Endothelial cell of umbilical vein (primary cell): ENCODE measurements around the gene EFHB. TPM values are rescaled to one million over a fixed set of nuclear protein-coding genes. Genes with fewer than 3 reads are reported as not detected.
"Not testable (repeated sequence)": the region's sequence is repeated elsewhere in the genome, so short reads cannot be mapped to it uniquely, and the experiment has no call there.

ENCODE experiments used
- BruUV-seq: library from RNA; stranded (reverse); fragments of 400-500 nt; replicated peaks from 2 replicates; lab custom pipeline; 2021; lab: Mats Ljungman, UMichigan
- CTCF ChIA-PET: fragments of 300-600, 350-600 bp; sonication (Branson Sonifier 250); formaldehyde crosslinking; loops from one replicate; lab custom pipeline; 2021; ENCODE audit warnings: antibody characterized with exemption, inconsistent platforms; lab: Charles Lee
- POLR2A ChIA-PET: fragments of 300-600, 350-600 bp; sonication (Branson Sonifier 250); formaldehyde crosslinking; loops from one replicate; lab custom pipeline; 2021; ENCODE audit warnings: antibody characterized with exemption, inconsistent platforms; lab: Charles Lee
- DNase-seq: peaks from one replicate; pipeline ENCODE4 v3.0.0-alpha.2; 2011; ENCODE audit warnings: low read depth, low spot score
- FAIRE-seq: peaks from 2 replicates; lab custom pipeline; 2011; peaks lifted over from hg19 to GRCh38; lab: Jason Lieb, UNC
- H2AFZ ChIP-seq: 2 replicates; pipeline ENCODE4 v1.6.0; 2012; ENCODE audit warnings: low read depth, low read length, control low read depth, inconsistent platforms
- H3K27ac ChIP-seq: 2 replicates; pipeline ENCODE4 v1.5.1; 2011; ENCODE audit warnings: low read depth, mild to moderate bottlenecking, control low read depth, low read length, moderate library complexity; ENCODE audit not compliant: insufficient read depth
- H3K27me3 ChIP-seq, 2 experiments: 2 replicates each; pipeline versions ENCODE4 v1.6.0 to v1.6.1; 2011; ENCODE audit warnings: low read length in 2 of 2, mixed read lengths in 1 of 2; ENCODE audit not compliant: control insufficient read depth in 2 of 2, insufficient read depth in 2 of 2
- H3K36me3 ChIP-seq, 2 experiments: 2 replicates in 1 of 2; 3 replicates in 1 of 2; pipeline ENCODE4 v1.5.1; 2011; ENCODE audit warnings: low read length in 2 of 2, mild to moderate bottlenecking in 1 of 2, moderate library complexity in 1 of 2; ENCODE audit not compliant: control insufficient read depth in 2 of 2, insufficient read depth in 2 of 2; ENCODE audit errors: extremely low read depth in 1 of 2
- H3K4me1 ChIP-seq: 3 replicates; pipeline ENCODE4 v1.5.1; 2011; ENCODE audit warnings: mild to moderate bottlenecking, low read length; ENCODE audit not compliant: control insufficient read depth, insufficient read depth; ENCODE audit errors: extremely low read depth
- H3K4me2 ChIP-seq: 2 replicates; pipeline ENCODE4 v1.6.1; 2011; ENCODE audit warnings: low read length, control low read depth, mixed read lengths; ENCODE audit not compliant: insufficient read depth
- H3K4me3 ChIP-seq, 3 experiments: fragments of 200-600 bp in 1 of 3; sonication (generic), shearing (Covaris generic) in 1 of 3; replicated peaks in 1 of 3; 2 replicates each; pipeline ENCODE4 v1.5.1; 2011 to 2016; ENCODE audit warnings: control low read depth in 3 of 3, low read length in 3 of 3, mild to moderate bottlenecking in 2 of 3, inconsistent platforms in 1 of 3, low read depth in 1 of 3, moderate library complexity in 1 of 3; ENCODE audit not compliant: insufficient read depth in 1 of 3
- H3K79me2 ChIP-seq: 2 replicates; pipeline ENCODE4 v1.6.0; 2012; ENCODE audit warnings: low read length, inconsistent platforms; ENCODE audit not compliant: control insufficient read depth, insufficient read depth
- H3K9ac ChIP-seq: replicated peaks from 2 replicates; pipeline ENCODE3; 2011; ENCODE audit warnings: low read length, control low read depth; ENCODE audit not compliant: insufficient read depth; ENCODE audit errors: extremely low read depth
- H3K9me1 ChIP-seq: replicated peaks from 3 replicates; pipeline ENCODE4 v1.6.0; 2011; ENCODE audit warnings: mild to moderate bottlenecking, low read length; ENCODE audit not compliant: control insufficient read depth, insufficient read depth; ENCODE audit errors: extremely low read depth
- H3K9me3 ChIP-seq: replicated peaks from 2 replicates; pipeline ENCODE4 v1.5.1; 2012; ENCODE audit warnings: low read length, inconsistent platforms; ENCODE audit not compliant: control insufficient read depth, insufficient read depth
- H4K20me1 ChIP-seq: replicated peaks from 2 replicates; pipeline ENCODE3; 2011; ENCODE audit warnings: mild to moderate bottlenecking, low read length; ENCODE audit not compliant: control insufficient read depth, insufficient read depth; ENCODE audit errors: extremely low read depth
- EZH2 ChIP-seq: IDR thresholded peaks from 2 replicates; pipeline ENCODE4 v1.6.1; 2012; ENCODE audit warnings: borderline replicate concordance, low read depth, mild to moderate bottlenecking, moderate library complexity, low read length, inconsistent platforms; ENCODE audit not compliant: severe bottlenecking
- FOS ChIP-seq: IDR thresholded peaks from 2 replicates; pipeline ENCODE4 v1.6.1; 2011; ENCODE audit warnings: mild to moderate bottlenecking, low read length, moderate library complexity, borderline replicate concordance; ENCODE audit not compliant: insufficient read depth
- GATA2 ChIP-seq: IDR thresholded peaks from 2 replicates; pipeline ENCODE4 v1.7.0; 2011; ENCODE audit warnings: low read depth, mild to moderate bottlenecking, moderate library complexity, mixed read lengths, low read length; ENCODE audit not compliant: insufficient read length, insufficient read depth
- MAX ChIP-seq: IDR thresholded peaks from 2 replicates; pipeline ENCODE4 v1.6.1; 2011; ENCODE audit not compliant: insufficient read depth, insufficient read length
- MYC ChIP-seq: IDR thresholded peaks from one replicate; pipeline ENCODE4 v1.6.1; 2011; ENCODE audit warnings: mild to moderate bottlenecking, low read depth, low read length
- POLR2A ChIP-seq: IDR thresholded peaks from 2 replicates; pipeline ENCODE4 v1.6.1; 2012; ENCODE audit warnings: low read depth, mild to moderate bottlenecking, control low read depth, low read length
- POLR2AphosphoS5 ChIP-seq: IDR thresholded peaks from 2 replicates; pipeline ENCODE4 v1.6.1; 2012; ENCODE audit warnings: low read depth, mild to moderate bottlenecking, control low read depth, low read length, moderate library complexity; ENCODE audit not compliant: insufficient read depth
- dilution Hi-C: fragments of 300-500 bp; cut with MboI; formaldehyde crosslinking; loops from one replicate; pipeline ENCODE4 v1.15.0; 2019; ENCODE audit warnings: low sequenced_read_pairs; ENCODE audit not compliant: extremely low pct_ligation_motif_present
- intact Hi-C: fragments of 100-400 bp; cut with micrococcal nuclease; formaldehyde crosslinking; loops from one replicate; pipeline ENCODE4 v1.10.0; 2022
- polyA plus RNA-seq, 4 experiments: library from polyadenylated mRNA; depleted of rRNA in 3 of 4; stranded (reverse) in 3 of 4; unstranded in 1 of 4; fragments of >200 nt; gene quantifications; 2 replicates each; pipeline versions ENCODE4 v1.2.1 to v1.2.3, GENCODE V29; 2011 to 2012; ENCODE audit warnings: missing spikeins in 1 of 4
- total RNA-seq: library from RNA; stranded (reverse); gene quantifications from 2 replicates; pipeline ENCODE4 v1.2.3, GENCODE V29; 2021

Gene EFHB
- total and polyA plus RNA-seq, 2 donors (not counting 3 experiments of a cell fraction or from before 2014, with no cell fraction given) = 0.82 TPM; not detected in 1

GRCh38 chr3:19901918-19902317 lies 32.1 kb downstream of the EFHB start:
- intact Hi-C loops (loop anchor here (2.0 kb wide), 1 partner anchor 17 kb away; no protein-coding TSS in a partner anchor), dilution Hi-C loops (no loop called here)
- no peak for FAIRE-seq
- no TSS peak for BruUV-seq
- no peaks in the 10 kb centered on the region for H4K20me1 ChIP-seq
- H3K4me3 ChIP-seq = no peak overlapping the region
- H3K9ac ChIP-seq = no peak overlapping the region
- POLR2A ChIA-PET = no interaction called here
- H3K9me1 ChIP-seq = no peaks in the 10 kb centered on the region
- no peaks in the 10 kb centered on the region for H3K79me2 ChIP-seq
- H3K9me3 ChIP-seq = no peaks in the 10 kb centered on the region
- H3K4me1 ChIP-seq = no peaks in the 10 kb centered on the region
- TF ChIP-seq GATA2 (no peak), MAX (no peak)
- no peak overlapping the region for H3K4me2 ChIP-seq
- no peak for DNase-seq
- H3K27me3 ChIP-seq = no peaks in the 10 kb centered on the region
- no peak overlapping the region for H2AFZ ChIP-seq
- CTCF ChIA-PET = interaction anchor here (1.0 to 2.3 kb wide), 4 partner anchors 9 to 553 kb away, joined by 3 to 46 read pairs (median 4); no protein-coding TSS in a partner anchor
- no peak overlapping the region for H3K27ac ChIP-seq
- H3K36me3 ChIP-seq = no peaks in the 10 kb centered on the region

DNA sequence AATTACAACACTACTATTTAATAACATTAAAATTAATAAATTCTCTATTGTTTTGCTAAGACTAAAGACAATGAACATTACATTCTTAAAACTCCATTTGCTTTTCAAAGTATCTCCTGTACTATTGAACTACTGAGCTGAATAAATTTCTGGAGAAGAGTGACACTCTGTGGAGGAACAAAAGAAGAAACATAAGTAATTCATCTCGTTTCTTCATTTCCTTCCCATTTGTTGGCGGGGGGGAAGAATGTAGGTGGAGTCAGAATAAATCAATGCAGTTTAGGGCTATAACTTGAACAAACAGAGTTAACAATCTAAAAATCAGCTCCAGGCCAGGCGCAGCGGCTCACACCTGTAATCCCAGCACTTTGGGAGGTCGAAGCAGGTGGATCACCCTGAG lies 32.7 kb downstream of the EFHB start:
- dilution Hi-C loops (no loop called here), intact Hi-C loops (loop anchor here (2.0 kb wide), 1 partner anchor 17 kb away; no protein-coding TSS in a partner anchor)
- Histone ChIP-seq H3K9ac (no peak overlapping the region), H3K79me2 (no peaks in the 10 kb centered on the region), H2AFZ (no peak overlapping the region), H3K36me3 (no peaks in the 10 kb centered on the region), H3K9me3 (no peaks in the 10 kb centered on the region), H4K20me1 (no peaks in the 10 kb centered on the region), H3K4me2 (no peak overlapping the region), H3K4me1 (no peaks in the 10 kb centered on the region), H3K27ac (no peak overlapping the region), H3K9me1 (no peaks in the 10 kb centered on the region), H3K27me3 (no peaks in the 10 kb centered on the region), H3K4me3 (no peak overlapping the region)
- CTCF ChIA-PET = interaction anchor here (1.0 to 2.3 kb wide), 4 partner anchors 9 to 552 kb away, joined by 3 to 46 read pairs (median 4); no protein-coding TSS in a partner anchor
- TF ChIP-seq GATA2 = no peak
- no peak for TF ChIP-seq POLR2AphosphoS5
- TF ChIP-seq POLR2A = no peak
- TF ChIP-seq FOS = no peak
- no peak for TF ChIP-seq EZH2
- TF ChIP-seq MYC = no peak
- BruUV-seq = no TSS peak
- DNase-seq (peak; percentile 31), FAIRE-seq (no peak)
- POLR2A ChIA-PET = no interaction called here

- CTCF ChIA-PET = interaction anchor here (0.9 to 1.2 kb wide), 4 partner anchors 11 to 33 kb away, joined by 3 to 4 read pairs (median 3); no protein-coding TSS in a partner anchor
- POLR2A ChIA-PET, H3K27me3 ChIP-seq, H3K27ac ChIP-seq, dilution Hi-C loops, H3K4me2 ChIP-seq, H3K4me1 ChIP-seq, H3K79me2 ChIP-seq, BruUV-seq, H3K36me3 ChIP-seq, H3K9me1 ChIP-seq, DNase-seq, H4K20me1 ChIP-seq, H3K4me3 ChIP-seq, H3K9me3 ChIP-seq, H3K9ac ChIP-seq, H2AFZ ChIP-seq, FAIRE-seq: not testable (repeated sequence)
- intact Hi-C loops = loop anchor here (2.0 kb wide), 1 partner anchor 15 kb away; no protein-coding TSS in a partner anchor
Measured at GRCh38 chr3:19899833-19900232, 34.2 kb downstream of the EFHB start.
